HK-2 (cell line): ENCODE results near the gene PRSS16.
A peak's percentile ranks its signal among the peaks of the same experiment; 100 is the strongest.

Source experiments
- DNase-seq: peaks from one replicate; pipeline ENCODE4 v3.0.0-alpha.2; 2018; ENCODE audit not compliant: unreplicated experiment

PRSS16 gene

DNA sequence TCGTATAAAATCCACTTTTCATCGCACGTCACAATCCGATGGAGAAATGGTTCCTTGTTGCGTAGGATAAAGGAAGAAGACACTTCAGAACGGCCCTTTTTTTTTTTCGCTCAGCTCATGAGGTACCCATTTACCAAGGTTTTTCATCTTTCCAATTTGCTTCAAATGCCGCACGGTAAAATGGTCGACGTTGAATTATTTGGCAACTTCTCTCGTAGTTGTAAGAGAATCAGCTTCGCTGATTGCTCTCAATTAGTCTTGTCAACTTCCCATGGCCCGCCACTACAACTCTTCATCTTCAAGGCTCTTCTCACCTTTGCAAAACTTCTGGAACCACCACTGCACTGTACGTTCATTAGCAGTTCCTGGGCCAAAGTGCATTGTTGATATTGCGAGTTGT, 35.8 kb downstream of the PRSS16 start:
- DNase-seq: no peak

DNA sequence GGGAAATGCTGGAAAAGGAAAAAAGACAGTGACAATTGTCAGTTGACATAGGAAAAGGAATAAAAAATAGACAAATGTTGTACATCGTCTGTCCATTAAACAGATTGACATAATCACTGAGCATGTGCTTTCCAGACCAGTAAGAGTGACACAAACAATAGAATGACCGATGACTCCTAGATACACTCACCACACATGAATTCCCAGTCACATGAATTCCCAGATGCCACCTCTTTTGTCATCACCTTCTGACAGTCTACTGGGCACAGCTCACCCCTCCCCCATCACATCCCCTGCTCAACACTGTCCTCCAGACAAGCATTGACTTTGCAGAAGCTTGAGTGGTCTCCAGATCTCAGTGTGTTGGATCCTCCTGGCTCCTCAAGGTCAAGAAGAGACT, 38.6 kb downstream of the PRSS16 start:
- DNase-seq: no peak

DNA sequence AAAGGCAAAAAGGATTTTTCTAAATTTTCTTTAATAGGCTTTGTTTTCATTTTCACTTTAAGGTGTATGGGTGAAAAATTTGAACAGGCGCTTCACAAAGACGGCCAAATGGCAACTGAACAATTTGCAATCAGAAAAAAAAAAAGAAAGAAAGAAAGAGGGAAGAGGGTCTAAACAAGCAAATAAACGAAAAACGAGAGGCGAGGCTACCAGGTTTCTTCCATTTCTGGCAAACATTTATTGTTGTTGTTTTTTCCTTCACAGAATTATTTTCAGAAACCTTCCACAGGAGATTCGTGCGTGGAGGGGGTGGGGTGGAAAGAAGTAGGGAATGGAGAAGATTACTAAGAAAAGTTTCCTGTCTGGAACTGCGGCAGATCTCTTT, 40.2 kb downstream of the PRSS16 start:
- no peak for DNase-seq

DNA sequence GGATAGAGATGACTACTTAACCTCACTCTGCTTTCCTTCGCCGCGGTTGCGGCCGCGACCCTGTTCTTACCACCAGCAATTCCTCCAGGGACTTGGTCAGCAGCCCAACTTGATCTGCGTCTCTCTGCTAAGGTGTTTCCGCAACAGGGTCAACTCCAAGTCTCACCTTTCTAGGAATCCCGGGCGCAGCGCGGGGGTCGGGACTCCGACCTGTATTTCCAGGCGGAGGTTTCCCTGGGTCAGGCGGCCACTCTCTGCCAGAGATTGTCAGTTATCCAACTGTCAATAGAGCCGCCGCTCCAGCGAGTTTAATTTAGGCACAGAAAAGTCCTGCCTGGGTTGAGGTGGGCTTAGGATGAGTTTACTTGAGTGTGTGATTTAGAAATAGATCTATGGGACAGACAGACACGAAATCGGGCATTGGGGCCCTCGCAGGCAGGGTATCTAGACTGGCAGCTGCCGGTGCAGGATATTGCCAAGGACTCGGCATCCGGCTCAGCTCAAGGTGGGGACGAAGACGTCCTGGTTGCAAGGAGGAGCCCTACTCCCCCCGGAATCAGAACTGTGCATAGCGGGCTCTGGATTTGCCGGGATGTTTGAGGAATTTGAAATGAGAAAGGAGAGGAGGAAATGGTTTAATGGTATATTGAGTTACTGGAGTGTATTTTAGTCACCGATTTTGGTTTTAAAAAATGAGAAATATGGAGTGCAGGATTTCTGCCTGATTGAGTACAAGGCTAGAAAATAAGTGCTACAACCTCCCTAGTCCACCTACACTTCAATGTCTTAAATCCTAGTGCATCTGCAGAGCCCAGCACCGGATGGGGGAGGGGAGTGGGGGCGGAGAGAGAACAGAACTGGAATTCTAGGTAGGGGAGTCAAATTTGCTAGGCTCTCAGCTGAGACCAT, 40.9 kb downstream of the PRSS16 start:
- DNase-seq: no peak

DNA sequence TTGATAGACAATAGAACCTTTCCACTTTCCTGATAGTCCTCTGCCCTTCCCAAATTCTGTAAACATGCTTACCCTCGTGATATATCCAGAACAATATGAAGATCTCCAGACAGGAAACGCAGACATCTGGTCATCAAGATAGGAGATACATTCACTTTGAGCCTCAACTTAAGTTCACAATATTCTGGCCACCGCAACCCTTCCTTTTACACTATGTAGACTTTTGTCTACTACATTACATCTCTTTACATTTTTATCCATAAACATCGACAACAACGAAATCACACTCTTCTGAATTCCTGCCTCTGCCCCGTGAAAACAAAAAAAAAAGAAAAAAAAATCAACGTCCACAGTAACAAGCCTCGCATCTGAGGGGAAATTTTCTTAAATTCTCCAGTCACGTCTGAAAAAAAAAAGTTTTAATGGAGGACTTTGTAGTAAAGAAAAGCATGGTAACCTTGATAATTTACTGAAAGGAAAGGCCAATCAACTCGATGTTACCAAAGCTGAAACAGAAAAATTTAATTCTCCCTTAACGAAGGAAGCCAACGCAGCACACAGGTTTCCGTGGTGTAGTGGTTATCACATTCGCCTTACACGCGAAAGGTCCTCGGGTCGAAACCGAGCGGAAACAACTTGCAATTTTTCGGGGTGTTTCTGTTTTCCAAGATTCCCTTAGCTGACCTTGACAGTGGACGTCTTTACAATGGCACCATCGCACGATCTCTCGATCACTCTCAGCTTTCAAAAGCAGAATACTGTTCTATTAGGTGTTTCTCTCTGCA, 42.8 kb downstream of the PRSS16 start:
- DNase-seq: peak; percentile 20

DNA sequence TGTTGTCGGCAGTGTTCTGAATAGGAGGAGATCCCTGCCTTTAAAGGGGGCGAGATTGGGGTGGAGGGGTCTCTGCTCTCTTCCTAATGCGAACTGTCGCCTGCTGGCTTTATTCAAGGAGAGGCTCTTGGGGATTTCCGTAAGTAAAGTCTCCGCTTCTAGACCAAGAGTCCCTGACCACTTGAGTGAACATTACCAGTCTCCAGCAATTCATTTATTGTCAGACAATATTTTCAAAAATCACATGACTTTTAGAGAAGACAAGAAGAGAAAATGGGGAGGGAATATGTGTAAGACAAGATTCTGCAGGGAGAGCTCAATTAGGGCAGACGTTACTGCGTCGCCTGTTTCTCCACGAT, 43.3 kb downstream of the PRSS16 start:
- DNase-seq: no peak

DNA sequence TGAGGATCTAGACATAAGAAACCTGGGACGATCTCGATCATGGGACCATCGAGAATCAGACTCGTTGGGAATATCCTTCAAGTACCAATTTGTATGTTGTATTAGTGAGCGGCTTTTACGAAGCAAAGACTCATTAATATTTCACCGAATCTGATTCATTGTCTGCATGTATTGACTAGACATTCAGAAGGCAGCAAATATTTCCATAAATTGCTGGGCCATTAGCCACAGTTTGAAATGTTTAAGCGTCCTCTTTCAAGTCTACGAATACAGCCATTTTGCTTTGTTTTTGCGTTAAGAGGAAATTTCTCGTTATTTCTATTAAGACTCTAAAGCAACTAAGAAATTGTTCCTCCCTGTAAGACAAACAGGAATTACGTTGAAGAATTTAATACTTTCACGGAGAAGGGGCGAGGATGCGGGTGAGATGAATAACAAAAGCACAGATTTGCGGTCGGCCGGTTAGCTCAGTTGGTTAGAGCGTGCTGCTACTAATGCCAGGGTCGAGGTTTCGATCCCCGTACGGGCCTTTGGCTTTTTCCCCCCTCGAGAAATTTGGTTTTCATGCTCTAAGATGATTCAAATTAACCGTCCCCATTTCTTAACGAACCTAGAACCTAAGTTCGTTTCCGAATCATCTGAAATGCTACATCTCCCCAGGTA, 46.1 kb downstream of the PRSS16 start:
- DNase-seq: peak; percentile 71

DNA sequence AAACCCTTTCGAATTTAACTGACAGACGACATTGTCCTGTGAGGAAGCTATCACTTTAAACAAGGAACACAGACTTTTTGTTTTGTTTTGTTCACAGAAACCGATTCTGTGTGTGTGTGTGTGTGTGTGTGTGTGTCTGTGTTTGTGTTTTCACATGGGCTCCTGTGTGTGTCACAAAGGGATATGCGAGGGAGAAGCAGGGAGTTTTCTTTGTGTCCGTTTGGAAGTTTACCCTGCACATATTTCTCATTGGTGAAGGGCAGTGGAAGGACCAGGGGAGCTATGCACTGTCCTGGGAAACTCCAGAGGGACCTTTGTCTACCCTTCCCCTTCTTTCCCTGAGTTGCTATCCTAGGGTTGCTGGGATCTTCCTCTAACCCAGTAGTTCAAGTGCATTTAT, 46.9 kb downstream of the PRSS16 start:
- DNase-seq: no peak

DNA sequence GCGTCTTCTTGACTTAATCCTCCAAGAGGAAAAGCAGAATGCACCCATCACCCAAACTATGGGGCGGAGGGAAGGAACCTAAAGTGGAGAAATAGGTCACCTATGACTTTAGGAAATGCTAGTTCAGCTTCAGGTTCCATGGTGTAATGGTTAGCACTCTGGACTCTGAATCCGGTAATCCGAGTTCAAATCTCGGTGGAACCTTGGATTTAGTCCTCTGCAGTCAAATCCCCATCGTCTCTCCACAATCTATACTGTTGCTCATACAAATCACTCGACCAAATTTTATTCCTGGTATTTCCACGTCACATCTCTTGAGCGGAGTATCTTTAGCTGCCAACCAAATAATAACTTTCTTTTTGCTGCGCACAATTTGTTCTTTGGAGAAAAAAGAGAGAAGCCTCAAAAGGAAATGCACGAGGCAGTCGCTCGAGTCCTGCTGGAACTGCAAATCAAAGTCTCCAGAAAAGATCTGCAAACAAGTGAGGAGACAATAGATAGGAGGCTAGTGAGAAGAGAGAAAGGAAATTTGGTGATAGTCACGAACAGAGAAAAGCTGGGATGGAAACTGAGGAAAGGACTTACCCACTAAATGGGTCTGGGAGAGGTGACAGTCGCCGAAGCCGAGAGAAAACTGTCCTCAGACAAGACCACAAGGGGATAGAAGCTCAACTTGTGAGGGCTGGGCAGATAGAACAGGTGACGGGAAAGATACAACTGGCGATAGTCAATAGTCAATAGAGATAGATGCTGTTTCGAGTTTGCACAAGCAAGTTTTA, 48.0 kb downstream of the PRSS16 start:
- DNase-seq: peak; percentile 38

DNA sequence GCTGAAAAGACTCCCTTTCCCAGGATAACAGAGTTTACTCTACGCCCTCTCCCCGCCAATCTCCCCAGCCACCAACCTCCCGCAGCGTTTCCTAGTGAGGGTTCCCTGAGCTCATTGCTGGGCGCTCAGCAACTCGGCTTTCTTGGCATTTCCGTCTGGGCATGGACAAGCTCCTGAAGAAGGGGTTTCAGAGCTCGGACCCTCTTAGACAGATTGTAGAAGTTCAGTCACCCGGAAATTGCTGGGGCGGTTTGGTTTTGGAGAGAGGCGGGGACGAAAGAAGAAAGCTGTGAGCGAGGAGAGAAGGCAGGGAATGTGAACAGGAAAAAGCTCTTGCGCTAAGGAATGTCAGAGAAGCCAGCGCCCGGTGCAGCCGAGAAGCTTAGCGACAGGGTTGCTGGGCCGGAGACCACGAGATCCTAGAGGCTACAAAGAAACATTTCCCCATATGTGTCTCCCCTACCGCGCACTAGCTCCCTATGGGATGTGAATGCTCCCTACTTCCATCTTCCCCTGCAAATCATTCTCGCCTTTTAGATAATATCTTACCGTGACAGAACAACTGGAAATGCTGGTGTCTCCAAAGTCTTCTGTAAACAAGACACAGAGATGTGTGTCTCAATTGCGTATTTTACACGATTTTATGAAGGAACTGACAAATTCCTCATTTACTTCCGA, 48.7 kb downstream of the PRSS16 start:
- peak; percentile 49 for DNase-seq

DNA sequence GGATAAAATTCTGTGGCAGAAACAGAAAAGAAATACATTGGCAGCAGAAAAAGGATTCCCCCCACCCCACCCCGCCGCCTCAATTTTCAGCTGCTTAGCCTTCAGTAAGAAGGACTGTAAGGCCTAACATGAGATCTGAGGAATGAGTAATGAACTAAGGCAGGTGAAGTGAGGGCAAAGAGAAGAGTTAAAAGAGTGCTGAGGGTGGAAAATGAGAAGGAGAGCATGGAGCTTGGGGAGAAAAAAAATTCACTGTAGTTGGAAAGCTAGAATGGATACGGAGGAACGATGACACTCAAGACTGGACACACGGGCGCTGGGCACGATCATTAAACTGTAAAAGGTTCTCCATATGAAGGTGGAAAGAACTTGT, 50.0 kb downstream of the PRSS16 start:
- DNase-seq: no peak

DNA sequence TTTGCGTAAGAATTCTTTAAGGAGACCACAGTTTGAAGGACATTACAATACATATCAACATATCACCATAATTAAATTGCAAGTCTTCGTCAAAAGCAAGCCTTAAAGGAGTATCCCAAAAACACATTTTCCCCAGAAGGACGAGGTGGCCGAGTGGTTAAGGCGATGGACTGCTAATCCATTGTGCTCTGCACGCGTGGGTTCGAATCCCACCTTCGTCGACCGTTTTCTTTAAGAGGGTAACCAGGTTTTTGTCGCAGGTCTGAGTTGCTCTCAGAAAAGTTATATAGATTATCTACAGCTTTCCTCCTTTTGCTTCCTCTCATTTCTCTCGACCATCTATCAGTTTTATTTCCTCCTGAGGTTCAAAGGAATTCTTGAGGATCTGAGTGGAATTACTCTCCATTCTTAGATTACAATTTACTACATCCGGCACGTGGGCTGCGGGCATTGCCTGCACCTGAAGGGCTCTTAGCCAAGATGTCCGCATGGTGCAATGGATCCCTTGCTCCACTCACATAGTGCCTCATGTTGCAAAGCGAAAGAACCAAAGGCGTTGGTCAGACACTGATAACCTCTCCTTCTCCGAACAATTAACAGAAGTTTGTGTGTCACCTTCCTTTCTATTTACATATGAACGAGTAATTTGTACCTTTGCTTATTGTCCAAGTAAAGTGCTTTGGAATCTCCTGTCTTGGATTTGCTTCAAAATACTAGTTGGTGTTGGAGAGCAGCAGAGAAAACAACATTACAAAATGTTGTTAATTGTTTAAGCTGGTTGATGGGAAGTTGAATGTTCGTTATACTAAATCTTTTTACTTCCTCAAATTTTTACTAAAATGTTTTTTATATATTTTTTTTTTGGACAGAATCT, 50.6 kb downstream of the PRSS16 start:
- peak; percentile 55 for DNase-seq

DNA sequence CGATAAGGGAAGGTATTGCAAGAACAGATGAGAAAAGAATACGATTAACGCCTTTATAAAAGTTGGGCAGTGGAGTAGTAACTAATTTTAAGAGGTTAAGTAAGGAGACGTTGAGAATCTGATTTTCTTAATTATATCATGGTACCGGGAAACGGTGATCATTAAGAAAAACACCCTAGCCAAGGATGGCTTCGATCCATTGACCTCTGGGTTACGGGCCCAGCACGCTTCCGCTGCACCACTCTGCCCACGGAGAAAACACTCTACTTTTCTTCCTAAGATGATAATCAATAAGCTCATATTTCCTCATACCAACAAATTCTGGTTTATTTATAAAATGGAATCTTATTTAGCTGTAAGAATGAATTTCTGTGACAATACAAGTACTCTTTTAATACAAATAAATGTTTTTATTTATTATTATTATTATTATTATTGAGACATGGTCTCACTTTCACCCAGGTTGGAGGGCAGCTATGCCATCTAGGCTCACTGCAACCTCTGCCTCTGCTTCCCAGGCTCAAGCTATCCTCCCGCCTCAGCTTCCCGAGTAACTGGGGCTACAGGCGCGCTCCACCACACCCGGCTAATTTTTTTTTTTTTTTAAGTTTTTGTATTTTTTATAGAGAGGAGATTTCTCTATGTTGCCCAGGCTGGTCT, 56.2 kb downstream of the PRSS16 start:
- DNase-seq: no peak
